HK-2 (cell line): ENCODE data around the gene SMCR8.
"Not testable (repeated sequence)": the region's sequence is repeated elsewhere in the genome, so short reads cannot be mapped to it uniquely, and the experiment has no call there.

ENCODE experiments used
- DNase-seq: peaks from one replicate; pipeline ENCODE4 v3.0.0-alpha.2; 2018; ENCODE audit not compliant: unreplicated experiment

Gene SMCR8

GRCh38 chr17:18360518-18360917, 45.4 kb downstream of the SMCR8 start:
- no peak for DNase-seq

GRCh38 chr17:18361837-18362697, 47.0 kb downstream of the SMCR8 start:
- DNase-seq: no peak

- DNase-seq: peak; percentile 58
Observed at GRCh38 chr17:18362698-18363100, 47.6 kb downstream of the SMCR8 start.

GRCh38 chr17:18363101-18364049, 48.3 kb downstream of the SMCR8 start, which contains the start of gene SHMT1:
TSS of gene SHMT1 (minus strand) at chr17:18363550. CDS start at chr17:18355981, 7,569 bp downstream.
- DNase-seq: peak; percentile 96

DNA sequence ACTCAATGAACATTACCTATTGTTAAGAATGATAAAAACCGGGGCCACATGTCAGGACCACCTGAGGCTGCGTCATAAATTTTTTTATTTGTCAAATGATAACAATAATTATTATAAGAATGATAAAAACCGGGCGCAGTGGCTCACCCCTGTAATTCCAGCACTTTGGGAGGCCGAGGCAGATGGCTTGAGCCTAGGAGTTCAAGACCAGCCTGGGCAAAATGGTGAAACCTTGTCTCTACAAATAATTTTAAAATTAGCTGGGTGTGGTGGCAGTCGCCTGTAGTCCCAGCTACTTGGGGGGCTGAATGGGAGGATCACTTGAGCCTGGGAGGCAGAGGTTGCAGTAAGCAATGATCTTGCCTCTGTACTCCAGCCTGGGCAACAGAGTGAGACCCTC, 49.1 kb downstream of the SMCR8 start:
- DNase-seq: no peak

DNA sequence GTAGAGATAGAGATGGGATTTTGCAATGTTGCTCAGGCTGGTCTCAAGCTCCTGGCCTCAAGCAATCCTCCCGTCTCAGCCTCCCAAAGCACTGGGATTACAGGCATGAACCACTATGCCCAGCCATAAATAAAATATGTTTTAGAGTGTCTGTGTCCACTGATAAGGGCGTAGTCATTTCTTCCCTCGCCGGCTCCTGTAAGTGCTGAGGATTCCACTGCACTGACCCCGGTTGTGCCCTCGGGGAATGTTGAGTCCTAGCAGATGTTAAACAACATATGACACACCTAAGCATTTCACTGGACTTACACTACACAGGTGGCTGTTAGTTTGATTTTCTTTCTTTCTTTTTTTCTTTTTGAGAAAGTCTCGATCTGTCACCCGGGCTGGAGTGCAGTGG, 53.9 kb downstream of the SMCR8 start:
- DNase-seq: no peak

DNA sequence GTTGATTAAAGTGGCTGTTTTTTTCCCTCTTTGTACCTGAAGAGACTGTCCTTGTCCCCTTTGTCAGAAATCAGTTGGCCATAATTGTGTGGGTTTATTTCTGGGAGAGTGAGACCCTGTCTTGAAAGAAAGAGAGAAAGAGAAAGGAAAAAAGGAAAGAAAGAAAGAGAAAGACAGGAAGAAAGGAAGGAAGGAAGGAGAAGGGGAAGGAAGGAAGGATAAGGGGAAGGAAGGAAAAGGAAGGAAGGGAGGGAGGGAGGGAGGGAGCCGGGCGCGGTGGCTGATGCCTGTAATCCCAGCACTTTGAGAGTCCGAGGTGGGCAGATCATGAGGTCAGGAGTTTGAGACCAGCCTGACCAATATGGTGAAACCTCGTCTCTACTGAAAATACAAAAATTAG, 55.7 kb downstream of the SMCR8 start:
- no peak for DNase-seq

DNA sequence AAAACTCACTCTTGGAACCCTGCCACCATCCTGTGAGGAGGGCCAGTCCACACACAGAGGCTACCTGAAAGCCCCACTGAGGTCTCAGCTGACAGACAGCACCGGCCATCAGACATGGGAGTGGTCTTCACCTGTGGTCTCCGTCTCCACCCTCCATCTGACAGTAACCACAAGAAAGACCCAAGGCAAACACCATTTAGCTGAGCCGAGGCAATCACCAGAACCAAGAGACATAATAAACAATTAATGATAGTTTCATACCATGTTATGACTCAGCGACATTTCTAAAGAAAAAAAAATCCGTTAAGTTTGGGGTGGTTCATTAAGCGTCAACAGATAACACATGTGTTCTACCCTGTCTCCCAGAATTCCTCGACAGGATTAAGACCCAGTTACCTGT, 56.4 kb downstream of the SMCR8 start:
- no peak for DNase-seq

DNA sequence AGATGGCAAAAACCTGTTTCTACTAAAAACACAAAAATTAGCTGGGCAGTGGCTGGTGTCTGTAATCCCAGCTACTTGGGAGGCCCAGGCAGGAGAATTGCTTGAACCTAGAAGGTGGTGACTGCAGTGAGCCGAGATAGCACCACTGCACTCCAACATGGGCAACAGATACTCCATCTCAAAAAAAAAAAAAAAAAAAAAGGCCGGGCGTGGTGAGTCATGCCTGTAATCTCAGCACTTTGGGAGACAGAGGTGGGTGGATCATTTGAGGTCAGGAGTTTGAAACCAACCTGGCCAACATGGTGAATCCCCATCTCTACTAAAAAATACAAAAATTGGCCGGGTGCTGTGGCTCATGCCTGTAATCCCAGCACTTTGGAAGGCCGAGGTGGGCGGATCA, 58.1 kb downstream of the SMCR8 start:
- DNase-seq: not testable (repeated sequence)

GRCh38 chr17:18374216-18374615, 59.1 kb downstream of the SMCR8 start:
- DNase-seq: no peak
